ENCODE results near the gene YBEY. TPM values are rescaled to one million over a fixed set of nuclear protein-coding genes. Genes with fewer than 3 reads are reported as not detected.

Gene YBEY
- total and polyA plus RNA-seq, 11 donors = 11.4 to 28.1 (median 16.0) TPM

DNA sequence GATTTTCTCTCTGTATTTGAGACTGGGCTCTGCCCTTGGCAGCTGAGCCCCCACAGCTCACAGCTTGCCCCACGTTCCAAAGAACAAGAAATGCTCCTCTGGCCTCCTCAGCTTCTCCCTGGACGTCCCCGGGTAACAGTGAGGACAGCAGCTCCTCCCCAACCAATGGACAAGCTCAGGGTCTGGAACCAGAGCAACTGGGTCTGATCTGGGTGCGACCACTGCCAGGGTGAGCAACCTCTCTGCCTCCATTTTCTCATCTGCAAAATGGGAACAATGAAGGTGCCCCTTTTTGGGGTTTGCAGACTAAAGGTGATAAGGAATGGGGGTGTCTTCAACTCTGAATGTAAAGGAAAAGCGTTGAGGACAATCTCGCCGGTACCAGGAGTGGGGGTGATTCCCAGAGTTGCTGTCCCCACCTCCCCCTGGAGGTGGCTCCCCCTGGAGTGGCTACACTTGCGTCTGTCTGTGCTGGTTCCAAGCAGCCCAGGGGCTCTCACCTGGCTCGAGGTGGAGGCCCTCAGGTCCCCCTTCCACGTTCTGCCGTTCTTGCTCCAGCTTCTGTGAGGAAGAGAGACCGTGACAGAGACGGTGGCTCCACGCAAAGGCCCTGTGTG, 30.7 kb downstream of the YBEY start:
- Histone ChIP-seq H3K27ac (no peak overlapping the region), H3K4me3 (no peak overlapping the region), H3K9me3 (no peaks in the 10 kb centered on the region), H3K27me3 (no peaks in the 10 kb centered on the region), H3K36me3 (peaks cover 0 to 4% (median 0%) of the 10 kb centered on the region in 9 donors), H3K4me1 (peaks cover 0 to 14% (median 0%) of the 10 kb centered on the region in 12 donors)
- 95 to 97% (median 96%) methylated on average over 14 of the region's 14 CpGs for WGBS, 4 donors
- DNase-seq = no peak
- intact Hi-C loops (cut with DNase I) = no loop called here
- TF ChIP-seq POLR2A (IDR thresholded peaks at IDR 0.05) = no peak
- TF ChIP-seq, protein P1, sequence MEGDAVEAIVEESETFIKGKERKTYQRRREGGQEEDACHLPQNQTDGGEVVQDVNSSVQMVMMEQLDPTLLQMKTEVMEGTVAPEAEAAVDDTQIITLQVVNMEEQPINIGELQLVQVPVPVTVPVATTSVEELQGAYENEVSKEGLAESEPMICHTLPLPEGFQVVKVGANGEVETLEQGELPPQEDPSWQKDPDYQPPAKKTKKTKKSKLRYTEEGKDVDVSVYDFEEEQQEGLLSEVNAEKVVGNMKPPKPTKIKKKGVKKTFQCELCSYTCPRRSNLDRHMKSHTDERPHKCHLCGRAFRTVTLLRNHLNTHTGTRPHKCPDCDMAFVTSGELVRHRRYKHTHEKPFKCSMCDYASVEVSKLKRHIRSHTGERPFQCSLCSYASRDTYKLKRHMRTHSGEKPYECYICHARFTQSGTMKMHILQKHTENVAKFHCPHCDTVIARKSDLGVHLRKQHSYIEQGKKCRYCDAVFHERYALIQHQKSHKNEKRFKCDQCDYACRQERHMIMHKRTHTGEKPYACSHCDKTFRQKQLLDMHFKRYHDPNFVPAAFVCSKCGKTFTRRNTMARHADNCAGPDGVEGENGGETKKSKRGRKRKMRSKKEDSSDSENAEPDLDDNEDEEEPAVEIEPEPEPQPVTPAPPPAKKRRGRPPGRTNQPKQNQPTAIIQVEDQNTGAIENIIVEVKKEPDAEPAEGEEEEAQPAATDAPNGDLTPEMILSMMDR (IDR thresholded peaks at IDR 0.05) = no peak
- ATAC-seq = no peak

DNA sequence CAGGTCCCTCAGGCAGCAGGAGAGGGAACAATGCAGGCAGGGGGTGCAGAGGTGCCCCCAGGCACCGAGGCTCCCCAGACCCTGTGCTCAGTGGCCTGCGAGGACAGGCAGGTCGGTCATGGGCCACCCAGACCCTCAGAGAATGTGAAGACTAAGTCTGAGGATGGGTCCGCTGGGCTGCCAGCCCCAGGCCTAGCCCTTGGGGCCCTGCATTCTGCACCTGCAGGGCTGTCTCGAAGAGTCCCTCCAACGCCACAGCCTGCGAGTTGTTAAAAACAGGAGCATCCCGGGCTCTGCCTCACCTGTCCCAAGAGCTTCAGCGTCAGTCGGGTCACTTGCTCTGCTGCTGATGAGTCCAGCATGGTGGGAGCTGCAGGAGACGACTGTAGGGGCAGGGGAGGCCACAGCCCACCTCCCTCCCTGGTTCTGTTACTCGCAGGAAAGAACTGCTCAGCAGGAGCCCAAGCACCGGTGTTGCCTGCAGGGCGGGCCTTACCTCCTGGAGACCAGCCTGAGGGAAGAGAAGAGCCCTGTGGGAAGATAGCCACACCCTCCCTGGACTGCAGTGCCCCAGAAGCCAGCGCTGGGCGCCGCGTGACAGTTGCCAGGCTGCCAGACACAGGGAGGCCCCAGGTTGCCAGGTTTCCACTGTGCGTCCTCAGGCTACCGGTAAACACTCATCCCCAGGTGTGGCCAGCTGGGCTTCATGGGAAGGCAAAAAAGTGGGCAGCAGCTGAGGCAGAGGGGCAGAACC, 31.7 kb downstream of the YBEY start:
- Histone ChIP-seq H3K9me3 (no peaks in the 10 kb centered on the region), H3K27ac (no peak overlapping the region), H3K4me1 (peaks cover 3 to 25% (median 9%) of the 10 kb centered on the region in 12 donors), H3K4me3 (no peak overlapping the region), H3K36me3 (peaks cover 0 to 4% (median 0%) of the 10 kb centered on the region in 9 donors), H3K27me3 (no peaks in the 10 kb centered on the region)
- intact Hi-C loops (cut with DNase I) = no loop called here
- DNase-seq (peak; percentile 40 to 79 (median 73)), ATAC-seq (peak; percentile 77 to 93 (median 86))
- WGBS, 4 donors = 63 to 77% (median 68%) methylated on average over 17 to 20 of the region's 20 CpGs
- TF ChIP-seq, protein P1 (IDR thresholded peaks at IDR 0.05) = no peak
- no peak for TF ChIP-seq POLR2A (IDR thresholded peaks at IDR 0.05)

DNA sequence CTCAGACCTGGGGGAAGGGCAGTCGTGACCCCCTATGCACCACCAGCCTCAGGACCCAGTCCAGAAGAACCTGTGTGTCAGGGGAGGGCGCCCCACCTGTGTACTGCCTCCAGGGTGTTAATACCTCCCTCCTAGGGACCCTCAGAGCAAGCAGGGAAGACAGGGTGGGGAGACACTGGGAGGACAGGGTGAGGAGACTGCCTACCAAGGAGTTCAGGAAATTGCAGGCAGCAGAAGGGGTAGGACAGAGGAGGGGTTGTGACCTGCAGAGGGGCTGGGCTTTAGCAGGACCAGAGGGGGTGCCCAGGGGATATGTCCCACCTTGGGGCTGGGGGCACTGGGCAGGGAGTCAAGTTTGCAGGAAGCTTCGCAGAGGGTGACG, 32.3 kb downstream of the YBEY start:
- TF ChIP-seq, protein P1 (IDR thresholded peaks at IDR 0.05) = no peak
- no peak for TF ChIP-seq POLR2A (IDR thresholded peaks at IDR 0.05)
- Histone ChIP-seq H3K27ac (no peak overlapping the region), H3K4me1 (peaks cover 4 to 28% (median 14%) of the 10 kb centered on the region in 12 donors), H3K9me3 (no peaks in the 10 kb centered on the region), H3K4me3 (no peak overlapping the region), H3K36me3 (peaks cover 0 to 4% (median 0%) of the 10 kb centered on the region in 9 donors), H3K27me3 (no peaks in the 10 kb centered on the region)
- intact Hi-C loops (cut with DNase I) = no loop called here
- ATAC-seq (no peak), DNase-seq (no peak)
- WGBS, 4 donors = 86 to 92% (median 89%) methylated on average over 4 of the region's 4 CpGs

DNA sequence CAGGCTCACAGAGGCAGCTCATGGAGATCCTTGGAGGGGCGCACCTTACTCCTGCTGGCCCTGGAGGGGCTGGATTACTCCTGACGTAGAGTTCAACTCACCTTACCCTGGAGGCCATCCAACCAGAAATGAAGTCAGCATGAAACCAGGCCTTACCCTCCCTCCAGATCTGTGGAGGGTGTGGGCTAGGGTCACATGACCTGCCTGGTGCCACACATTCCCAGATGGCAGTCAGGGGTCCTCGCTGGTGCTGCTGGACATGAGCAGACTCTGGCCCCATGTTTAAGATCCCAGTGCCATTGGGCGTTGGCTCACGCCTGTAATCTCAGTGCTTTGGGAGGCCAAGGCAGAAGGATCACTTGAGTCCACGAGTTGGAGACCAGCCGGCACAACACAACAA, 33.0 kb downstream of the YBEY start:
- Histone ChIP-seq H3K4me3 (no peak overlapping the region), H3K4me1 (peaks cover 4 to 28% (median 15%) of the 10 kb centered on the region in 12 donors), H3K36me3 (peaks cover 0 to 4% (median 0%) of the 10 kb centered on the region in 9 donors), H3K27me3 (no peaks in the 10 kb centered on the region), H3K9me3 (no peaks in the 10 kb centered on the region), H3K27ac (no peak overlapping the region)
- no peak for TF ChIP-seq POLR2A (IDR thresholded peaks at IDR 0.05)
- TF ChIP-seq, protein P1 (IDR thresholded peaks at IDR 0.05) = no peak
- intact Hi-C loops (cut with DNase I) = no loop called here
- DNase-seq (no peak), ATAC-seq (no peak)
- WGBS, 4 donors = 92 to 98% (median 95%) methylated on average over 7 of the region's 7 CpGs

Data from heart left ventricle (tissue), 16 donors.